ENCODE results near the gene ELFN1. TPM values are rescaled to one million over a fixed set of nuclear protein-coding genes. Genes with fewer than 3 reads are reported as not detected.

The ELFN1 gene
- total RNA-seq, 2 donors from 2014 or later, result 0.12 to 0.40 TPM

GRCh38 chr7:1691601-1692514 is 21.8 kb downstream of the ELFN1 start:
- no peaks in the 10 kb centered on the region for H3K9me3 ChIP-seq
- H3K4me3 ChIP-seq, result no peak overlapping the region
- H3K9ac ChIP-seq (ENCODE audit: low read depth in 2 of 2, low read length in 2 of 2), result no peak overlapping the region
- intact Hi-C loops (cut with DNase I), result no loop called here
- no peaks in the 10 kb centered on the region for H3K4me1 ChIP-seq
- TF ChIP-seq CTCF (IDR thresholded peaks at IDR 0.05), result no peak
- no peak for DNase-seq
- no peak overlapping the region for H3K27ac ChIP-seq
- no peaks in the 10 kb centered on the region for H3K27me3 ChIP-seq
- H3K36me3 ChIP-seq, result no peaks in the 10 kb centered on the region

- Histone ChIP-seq H3K4me3 (no peak overlapping the region), H3K27me3 (no peaks in the 10 kb centered on the region), H3K36me3 (no peaks in the 10 kb centered on the region), H3K9ac (ENCODE audit: low read depth in 2 of 2, low read length in 2 of 2) (no peak overlapping the region), H3K9me3 (no peaks in the 10 kb centered on the region), H3K27ac (no peak overlapping the region), H3K4me1 (no peaks in the 10 kb centered on the region)
- intact Hi-C loops (cut with DNase I), result no loop called here
- no peak for DNase-seq
- no peak for TF ChIP-seq CTCF (IDR thresholded peaks at IDR 0.05)
Observed at GRCh38 chr7:1692515-1693418, 22.7 kb downstream of the ELFN1 start.

- Histone ChIP-seq H3K4me3 (no peak overlapping the region), H3K27ac (no peak overlapping the region), H3K9ac (ENCODE audit: low read depth in 2 of 2, low read length in 2 of 2) (no peak overlapping the region), H3K9me3 (no peaks in the 10 kb centered on the region), H3K36me3 (no peaks in the 10 kb centered on the region), H3K4me1 (no peaks in the 10 kb centered on the region), H3K27me3 (no peaks in the 10 kb centered on the region)
- intact Hi-C loops (cut with DNase I), result no loop called here
- no peak for DNase-seq
- TF ChIP-seq CTCF (IDR thresholded peaks at IDR 0.05), result no peak
Observed at GRCh38 chr7:1693419-1693990, 23.4 kb downstream of the ELFN1 start.

- Histone ChIP-seq H3K4me3 (no peak overlapping the region), H3K36me3 (no peaks in the 10 kb centered on the region), H3K27me3 (no peaks in the 10 kb centered on the region), H3K27ac (no peak overlapping the region), H3K9me3 (no peaks in the 10 kb centered on the region), H3K4me1 (no peaks in the 10 kb centered on the region), H3K9ac (ENCODE audit: low read depth in 2 of 2, low read length in 2 of 2) (no peak overlapping the region)
- intact Hi-C loops (cut with DNase I), result no loop called here
- TF ChIP-seq CTCF (IDR thresholded peaks at IDR 0.05), result no peak
- no peak for DNase-seq
Observed at GRCh38 chr7:1693991-1694524, 24.0 kb downstream of the ELFN1 start.

All from colonic mucosa (tissue), 4 donors.